Endometrial microvascular endothelial cells (primary cell): ENCODE measurements around the gene STK17A. TPM values are rescaled to one million over a fixed set of nuclear protein-coding genes. Genes with fewer than 3 reads are reported as not detected.
"Not testable (repeated sequence)": the region's sequence is repeated elsewhere in the genome, so short reads cannot be mapped to it uniquely, and the experiment has no call there.

Experiments
- in situ Hi-C: cut with HindIII; loops from 2 replicates; pipeline ENCODE4 v1.10.0; 2017; ENCODE audit warnings: low sequenced_read_pairs, low pct_unique_long_range_greater_than_20kb; ENCODE audit errors: inconsistent ontology term
- total RNA-seq: library from RNA; depleted of rRNA; stranded (reverse); fragments of >200 nt; gene quantifications from one replicate; pipeline ENCODE4 v1.2.3, GENCODE V29; 2015; ENCODE audit errors: inconsistent ontology term

STK17A gene
- total RNA-seq, 1 donor from 2014 or later: 56.6 TPM

DNA sequence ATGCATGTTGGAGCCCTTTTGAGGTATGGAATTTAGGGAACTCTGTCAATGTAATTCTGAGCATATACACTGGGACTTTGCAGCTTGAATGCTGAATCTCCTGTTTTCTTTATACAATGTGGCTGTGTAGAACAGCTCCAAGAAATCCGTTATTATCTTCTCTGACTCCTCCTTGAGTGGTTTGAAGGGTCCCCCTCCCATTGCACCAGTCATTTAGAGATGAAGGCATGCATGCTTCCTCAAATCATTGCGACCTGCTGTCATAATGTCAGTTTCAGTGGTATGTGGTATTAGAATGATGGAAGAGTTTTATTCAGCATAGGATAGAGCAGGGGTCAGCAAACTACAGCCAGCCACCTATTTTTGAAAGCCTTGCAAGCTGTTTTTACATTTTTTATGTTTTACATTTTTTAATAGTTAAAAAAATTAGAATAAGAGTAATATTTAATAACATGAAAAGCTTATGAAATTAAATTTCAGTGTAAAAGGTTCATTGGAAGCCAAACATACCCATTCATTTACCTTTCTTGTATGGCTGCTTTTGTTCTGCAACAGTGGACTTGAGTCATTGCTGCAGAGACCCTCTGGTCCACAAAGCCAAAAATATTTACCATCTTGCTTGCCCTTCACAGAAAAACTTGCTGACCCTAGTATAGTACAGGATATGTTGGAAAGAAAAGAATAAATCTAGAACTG, 8.1 kb downstream of the STK17A start:
- in situ Hi-C loops: no loop called here

DNA sequence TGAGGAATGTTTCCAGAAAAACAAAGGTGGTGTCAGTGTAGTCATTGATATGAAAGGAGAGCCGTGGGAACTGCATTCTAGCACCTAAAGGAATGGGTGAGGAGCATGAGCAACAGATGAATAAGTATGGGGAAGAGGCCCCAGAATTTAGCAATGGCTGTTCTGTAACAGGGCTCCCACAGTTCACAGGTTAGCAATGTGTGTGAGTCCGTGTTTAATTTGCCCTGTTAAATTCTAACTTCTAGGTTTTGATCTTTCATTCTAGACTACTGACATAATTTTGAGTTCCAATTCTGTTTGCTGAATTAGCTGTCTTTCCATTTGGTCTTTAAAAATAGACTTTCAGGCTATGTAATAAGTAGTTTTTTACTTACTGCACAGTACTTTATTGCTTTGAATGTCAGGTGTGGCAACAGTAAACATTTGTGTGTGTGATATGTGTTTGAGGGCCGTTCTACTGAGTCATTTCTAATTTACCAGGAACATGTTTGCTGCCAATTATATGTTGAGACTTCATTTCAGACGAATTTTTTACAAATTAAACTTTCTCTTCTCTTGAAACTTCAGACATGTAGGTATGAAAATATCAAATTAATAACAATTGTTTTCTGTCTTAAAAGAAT, 8.8 kb downstream of the STK17A start:
- in situ Hi-C loops: no loop called here

DNA sequence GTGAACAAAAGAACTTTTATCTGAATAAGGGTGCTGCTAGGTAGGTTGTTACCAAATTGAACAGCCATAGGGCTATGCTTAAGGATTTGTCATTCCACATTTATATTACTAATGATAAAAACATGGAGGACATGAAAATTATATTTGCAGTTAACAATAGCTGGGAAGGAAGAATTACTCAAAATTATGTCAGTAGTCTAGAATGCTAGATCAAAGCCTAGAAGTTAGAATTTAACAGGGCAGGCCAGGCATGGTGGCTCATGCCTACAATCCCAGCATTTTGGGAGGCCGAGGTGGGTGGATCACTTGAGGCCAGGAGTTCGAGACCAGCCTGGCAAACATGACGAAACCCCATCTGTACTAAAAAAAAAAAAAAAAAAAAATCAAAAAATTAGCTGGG, 9.4 kb downstream of the STK17A start:
- in situ Hi-C loops: no loop called here

DNA sequence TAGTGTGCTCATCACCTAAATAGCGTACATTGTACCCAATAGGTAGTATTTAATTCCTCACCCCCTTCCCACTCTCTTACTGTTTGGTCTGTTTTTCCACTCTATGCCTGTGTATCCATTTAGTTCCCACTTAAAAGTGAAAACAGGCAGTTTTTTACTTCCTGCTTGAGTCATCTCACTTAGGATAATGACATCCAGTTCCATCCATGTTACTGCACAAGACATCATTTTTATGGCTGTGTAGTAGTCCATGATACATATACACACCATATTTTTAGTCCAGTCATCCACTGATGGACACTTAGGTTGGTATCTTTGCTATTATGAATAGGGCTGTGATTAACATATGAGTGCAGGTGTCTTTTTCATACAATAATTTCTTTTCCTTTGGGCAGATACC, 10.1 kb downstream of the STK17A start:
- in situ Hi-C loops: no loop called here

DNA sequence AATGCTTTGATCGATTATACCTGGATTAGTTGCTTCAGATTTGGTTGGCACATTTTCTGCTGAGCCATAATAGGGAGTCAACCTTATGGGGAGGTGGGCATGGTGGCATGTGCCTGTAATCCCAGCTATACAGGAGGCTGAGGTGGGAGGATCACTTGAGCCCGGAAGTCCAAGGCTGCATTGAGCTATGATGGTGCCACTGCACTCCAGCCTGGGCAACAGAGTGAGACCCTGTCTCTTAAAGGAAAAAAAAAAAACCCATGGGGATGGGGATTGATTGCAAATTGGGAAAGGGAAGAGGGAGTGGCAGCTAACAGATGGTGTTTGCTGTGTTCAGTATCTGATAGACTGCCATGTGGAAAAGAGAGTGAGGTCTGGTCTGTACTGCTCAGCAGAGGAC, 11.1 kb downstream of the STK17A start:
- in situ Hi-C loops: no loop called here

DNA sequence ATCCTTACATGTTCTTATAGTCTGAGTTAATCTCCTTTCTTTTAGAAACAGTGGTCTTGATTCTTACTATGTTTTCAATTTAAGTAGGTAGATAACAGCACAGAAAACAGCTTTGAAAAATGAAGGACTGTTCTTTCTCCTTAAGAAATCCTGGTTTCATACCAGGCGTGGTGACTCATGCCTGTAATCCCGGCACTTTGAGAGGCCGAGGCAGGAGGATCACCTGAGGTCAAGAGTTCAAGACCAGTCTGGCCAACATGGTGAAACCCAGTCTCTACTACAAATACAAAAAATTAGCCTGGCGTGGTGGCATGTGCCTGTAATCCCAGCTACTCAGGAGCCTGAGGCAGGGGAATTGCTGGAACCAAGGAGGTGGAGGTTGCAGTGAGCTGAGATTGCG, 13.5 kb downstream of the STK17A start:
- in situ Hi-C loops: not testable (repeated sequence)

DNA sequence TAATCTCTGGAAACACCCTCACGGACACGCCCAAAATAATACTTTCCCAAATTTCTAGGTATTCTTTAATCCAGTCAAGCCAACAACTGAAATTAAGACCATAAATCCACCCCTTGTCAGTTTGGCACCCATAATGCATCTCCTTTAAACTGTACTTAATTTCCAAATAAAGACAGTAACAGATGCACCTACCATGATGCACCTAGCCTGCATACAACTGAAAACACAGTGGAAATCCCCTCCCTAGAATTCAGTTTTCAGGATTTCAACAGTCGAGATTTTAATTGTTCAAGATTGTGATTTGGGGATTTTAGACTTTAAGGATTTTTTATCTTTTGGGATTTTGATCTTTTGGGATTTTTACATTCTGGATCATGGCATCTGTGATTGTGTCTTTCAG, 17.1 kb downstream of the STK17A start:
- in situ Hi-C loops: no loop called here

DNA sequence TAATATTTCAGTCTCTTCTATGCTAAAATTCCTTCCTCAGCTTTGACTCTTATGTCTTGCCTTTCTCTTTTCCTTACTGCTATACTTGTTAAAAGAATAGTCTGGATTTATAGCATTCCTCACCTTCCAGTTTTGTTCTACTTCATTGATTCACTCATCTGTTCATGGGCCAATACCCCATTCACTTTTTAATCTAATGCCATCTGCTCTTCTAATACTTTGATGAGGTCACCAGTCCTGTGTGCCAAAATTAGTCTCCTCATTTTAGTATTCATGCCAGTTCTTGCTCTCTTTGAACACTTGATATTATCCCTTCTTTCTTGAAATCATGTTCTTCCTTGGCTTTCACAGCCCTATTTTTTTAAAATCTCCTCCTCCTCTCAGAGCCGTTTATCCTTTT, 19.3 kb downstream of the STK17A start:
- in situ Hi-C loops: no loop called here

DNA sequence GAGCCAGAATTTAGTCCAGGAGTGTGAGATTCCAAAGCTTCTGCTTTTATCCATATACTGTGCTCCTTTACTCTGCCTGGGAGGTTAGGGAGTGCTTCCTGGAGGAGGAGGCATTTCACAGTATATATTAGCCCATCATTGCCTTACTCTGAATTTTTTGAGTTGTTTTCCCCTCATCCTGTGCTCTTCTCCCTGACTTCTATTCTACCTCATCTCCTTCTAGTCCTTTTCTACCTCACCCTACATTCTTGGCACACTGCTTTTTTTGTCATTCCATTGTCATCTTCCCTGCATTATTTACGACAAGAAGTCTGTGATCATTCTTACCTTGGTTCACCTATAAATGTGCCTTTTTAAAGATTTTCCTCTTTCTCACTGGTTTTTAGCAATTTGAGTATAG, 21.3 kb downstream of the STK17A start:
- in situ Hi-C loops: no loop called here

DNA sequence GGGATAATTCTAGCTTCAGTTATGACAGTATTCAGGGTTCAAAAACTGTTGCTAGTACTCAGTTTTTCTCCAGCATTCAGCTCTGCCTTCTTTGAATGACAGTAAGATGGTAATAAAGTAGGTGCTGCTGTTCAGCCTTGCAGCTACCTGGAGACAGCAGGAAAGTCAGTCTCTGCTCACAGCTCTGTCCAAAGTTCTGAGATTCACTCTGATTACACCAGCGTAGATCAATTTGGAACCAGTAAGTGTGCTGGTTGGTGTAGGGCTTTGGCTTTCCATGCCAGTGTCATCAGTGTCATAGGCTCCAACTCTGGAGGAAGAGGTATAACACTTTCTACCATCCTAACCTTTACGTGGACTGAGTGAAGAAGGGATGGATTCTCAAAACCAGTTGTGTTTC, 26.2 kb downstream of the STK17A start:
- in situ Hi-C loops: no loop called here

DNA sequence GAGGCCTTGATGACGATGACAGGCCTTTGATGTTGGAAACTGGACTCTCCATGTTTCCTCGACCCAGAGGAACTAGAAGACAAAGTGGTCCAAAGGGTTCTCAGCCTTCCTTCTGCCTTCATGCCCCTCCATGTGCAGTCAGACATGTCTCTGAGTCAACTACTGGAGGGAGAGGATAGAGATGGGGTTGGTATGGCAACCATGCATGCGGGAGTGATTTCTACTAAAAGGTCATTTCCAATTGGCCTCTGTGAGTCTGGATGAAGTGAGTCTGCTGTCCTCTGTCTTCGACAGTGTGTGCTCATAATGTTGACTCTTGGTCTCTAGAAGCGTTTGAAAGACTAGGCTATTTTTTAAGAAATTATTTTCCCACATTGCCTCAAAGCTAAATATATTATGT, 29.2 kb downstream of the STK17A start:
- in situ Hi-C loops: no loop called here

DNA sequence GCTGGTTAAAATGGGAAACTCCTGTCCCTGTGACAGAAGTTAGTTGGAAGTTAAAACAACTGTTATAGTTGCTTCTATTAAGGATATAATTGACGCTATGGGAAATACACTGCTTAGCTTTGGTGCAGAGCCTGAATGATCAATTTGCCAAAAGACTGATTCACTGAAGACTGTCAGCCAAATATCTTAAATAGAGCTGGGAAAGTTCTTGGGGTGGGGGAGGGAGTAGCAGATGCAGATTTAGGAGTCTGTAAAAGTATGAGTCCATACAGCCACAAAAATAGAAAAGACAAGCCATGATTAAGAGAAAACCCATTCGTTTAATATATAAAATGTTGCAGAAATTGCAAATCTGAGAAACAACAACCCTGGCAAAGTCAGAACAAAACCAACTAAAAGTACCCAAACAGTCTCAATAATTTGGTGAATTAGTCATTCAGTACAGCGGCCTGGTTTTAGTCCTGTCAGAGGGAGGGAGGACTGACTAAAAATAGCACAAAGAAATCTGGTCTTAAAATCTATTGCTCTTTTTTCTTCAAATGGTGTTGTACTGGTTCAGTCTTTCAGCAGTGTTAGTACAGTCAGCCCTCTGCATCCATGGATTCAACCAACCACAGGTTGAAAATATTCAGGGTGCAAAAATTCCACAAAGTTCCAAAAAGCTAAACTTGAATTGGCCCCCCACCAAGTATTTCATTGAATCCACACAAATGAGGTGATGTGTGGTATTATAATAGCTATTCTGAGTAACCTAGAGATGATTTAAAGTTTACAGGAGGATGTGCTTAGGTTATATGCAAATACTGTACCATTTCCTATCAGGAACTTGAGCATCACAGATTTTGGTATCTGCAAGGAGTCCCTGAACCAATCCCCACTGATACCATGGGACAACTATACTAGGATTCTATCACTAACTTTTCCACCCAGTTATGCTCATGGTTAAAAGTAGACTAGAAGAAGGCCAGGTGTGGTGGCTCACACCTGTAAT, 30.0 kb downstream of the STK17A start:
- in situ Hi-C loops: no loop called here

DNA sequence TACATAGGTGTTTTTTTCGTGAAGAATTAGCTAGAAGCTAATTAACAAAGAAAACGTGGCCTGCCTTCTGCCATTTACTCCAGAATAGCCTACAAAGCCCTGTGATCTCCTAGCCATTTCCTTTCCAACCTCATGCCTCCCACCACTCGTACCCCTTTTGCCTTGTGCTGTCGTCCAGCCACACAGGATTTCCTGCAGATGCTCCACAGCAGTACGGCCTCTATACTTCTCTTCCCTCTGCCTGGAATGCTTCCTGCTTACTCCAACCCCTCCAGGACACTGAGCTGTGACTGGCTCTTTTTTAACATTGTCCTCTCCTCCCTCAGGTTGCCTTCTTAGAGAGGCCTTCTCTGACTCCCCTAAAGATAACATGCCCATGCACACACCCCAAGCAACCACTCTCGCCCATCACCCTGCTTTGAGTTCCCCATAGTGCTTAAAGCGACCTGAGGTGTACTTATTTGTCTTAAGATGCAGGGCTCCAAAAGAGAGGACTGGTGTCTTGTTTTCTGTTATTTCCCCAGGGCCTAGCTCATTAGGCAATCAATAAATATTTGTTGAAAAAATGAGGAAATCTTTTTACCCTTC, 32.7 kb downstream of the STK17A start:
- in situ Hi-C loops: no loop called here

DNA sequence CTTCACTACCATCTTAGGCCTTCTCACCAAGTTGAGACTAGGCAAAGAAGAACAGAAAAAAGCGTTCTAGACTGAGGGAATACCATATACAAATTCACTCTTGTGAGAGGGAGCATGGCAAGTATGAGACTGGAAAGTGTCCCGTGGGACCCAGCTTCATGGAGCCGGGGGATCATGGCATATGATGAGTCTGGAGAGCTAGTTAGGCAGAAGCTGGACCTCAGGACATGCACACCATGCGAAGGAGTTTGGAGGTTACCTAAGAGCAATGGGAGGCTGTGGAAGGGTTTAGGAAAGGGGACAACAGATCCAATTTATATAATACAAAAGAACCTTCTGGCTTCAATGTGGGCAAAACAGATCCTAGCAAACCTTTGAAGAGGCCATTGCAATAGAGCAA, 34.1 kb downstream of the STK17A start:
- in situ Hi-C loops: no loop called here

DNA sequence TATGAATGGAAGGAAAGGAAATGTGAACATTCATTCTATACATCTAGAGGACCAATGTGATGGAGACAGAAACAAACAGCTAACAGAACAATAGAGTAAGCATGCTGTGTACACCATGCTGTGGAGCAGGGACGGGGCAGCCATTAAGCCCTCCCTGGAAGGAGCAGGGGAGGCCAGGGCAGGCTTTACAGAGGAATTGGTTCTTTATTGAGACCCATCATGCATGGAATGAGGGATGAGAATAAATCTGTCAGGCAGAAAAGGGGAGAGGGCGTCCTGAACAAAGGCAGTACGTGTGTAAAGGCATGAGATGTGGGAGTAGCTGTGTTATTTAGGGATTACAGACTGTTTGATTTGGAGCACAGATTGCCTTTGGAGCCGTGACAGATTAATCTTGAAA, 35.2 kb downstream of the STK17A start:
- in situ Hi-C loops: no loop called here

DNA sequence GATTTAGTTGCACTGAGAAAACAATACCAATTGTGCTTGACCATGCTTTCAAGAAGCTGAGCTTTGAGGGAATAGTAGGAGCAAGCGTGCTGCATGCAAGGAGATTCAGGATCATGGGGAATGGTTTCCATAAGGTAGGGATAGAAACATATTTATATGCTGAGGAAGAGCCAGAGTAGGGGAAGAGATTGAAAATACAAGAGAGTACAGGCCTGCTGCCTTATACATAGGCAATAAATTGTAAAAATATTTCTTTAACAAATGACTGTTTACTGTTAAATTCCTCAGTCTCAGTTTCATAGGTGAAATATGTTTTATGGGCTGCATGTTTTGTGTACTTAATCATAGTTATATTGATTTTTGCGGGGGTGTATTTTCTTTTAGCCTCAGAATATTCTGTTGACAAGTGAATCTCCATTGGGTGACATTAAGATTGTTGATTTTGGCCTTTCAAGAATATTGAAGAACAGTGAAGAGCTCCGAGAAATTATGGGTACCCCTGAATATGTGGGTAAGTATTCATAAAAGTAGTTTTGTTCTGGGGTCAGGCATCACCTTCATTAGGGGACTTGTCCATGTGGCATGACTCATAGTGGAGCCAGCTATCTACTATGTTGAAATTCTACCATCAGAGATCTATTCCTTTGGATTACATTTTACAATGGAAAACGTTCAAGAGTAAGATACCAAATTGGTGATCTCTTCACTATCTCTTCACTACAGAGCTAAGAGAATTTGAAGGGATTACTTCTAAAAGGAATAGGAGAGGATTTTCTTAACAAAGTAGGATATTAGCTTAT, 36.5 kb downstream of the STK17A start:
- in situ Hi-C loops: no loop called here

DNA sequence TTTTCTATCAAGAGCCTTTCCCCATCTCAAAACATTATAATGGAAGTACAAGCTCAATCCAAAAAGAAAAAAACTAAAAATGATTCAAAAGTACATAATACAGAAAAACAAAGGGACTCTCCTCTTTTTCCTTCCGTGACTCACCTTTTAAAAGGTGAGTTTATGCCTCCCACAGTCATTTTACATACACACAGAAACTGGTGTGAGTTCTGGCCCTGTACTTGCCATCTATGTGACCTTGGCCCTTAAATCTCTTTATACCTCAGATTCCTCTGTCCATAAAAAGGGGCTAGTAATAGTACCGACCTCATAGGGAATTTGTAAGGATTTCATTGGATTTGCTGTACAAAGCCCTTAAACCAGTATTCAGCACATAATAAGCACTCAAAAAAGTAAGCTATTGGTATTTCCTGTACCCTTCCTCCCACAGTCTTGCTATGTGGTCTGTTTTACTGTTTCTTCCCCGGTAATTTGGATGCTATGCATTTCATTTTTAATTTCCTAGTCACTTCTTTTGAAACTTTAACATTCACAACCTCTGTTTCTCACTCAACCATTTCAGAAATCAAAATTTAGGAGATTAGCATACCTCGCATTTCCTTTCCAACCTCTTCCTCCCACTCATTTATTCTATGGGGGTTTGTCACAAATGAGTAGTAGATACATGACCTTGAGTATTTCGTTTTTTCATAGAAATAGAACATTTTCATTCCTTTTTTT, 39.0 kb downstream of the STK17A start:
- in situ Hi-C loops: no loop called here

DNA sequence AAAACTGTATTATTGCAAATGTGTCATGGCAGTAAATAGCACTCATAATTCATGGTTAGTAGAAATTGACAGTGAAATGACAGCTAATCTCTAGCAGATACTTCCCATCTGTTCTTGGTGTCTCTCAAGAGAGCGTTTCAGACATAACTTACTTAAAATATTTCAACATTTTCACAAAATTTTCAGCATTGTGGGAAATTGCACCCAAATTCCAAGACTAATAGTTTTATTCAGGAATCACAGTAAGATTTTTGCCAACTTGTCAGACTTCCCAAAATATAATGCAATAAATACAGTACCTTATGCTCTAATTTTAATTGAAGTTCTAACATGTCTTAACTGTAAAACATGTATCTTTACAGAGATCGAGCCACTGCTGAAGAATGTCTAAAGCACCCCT, 41.2 kb downstream of the STK17A start:
- in situ Hi-C loops: no loop called here
